Activated CD4-positive, alpha-beta T cell treated with anti-CD3 and anti-CD28 coated beads, Interleukin-2, amount 10 ng/mL, durations not matched to agents 7 days and 5 days (primary cell): Measurements from ENCODE around the gene ARG2. TPM values are rescaled to one million over a fixed set of nuclear protein-coding genes. Genes with fewer than 3 reads are reported as not detected.
"Not testable (repeated sequence)": the region's sequence is repeated elsewhere in the genome, so short reads cannot be mapped to it uniquely, and the experiment has no call there.

Experiments used
- CTCF ChIA-PET: fragments of 350-600 bp; sonication (Branson Sonifier 250); formaldehyde crosslinking; loops from one replicate; lab custom pipeline; 2021; ENCODE audit warnings: antibody characterized with exemption; lab: Charles Lee
- POLR2A ChIA-PET: fragments of 350-600 bp; sonication (Branson Sonifier 250); formaldehyde crosslinking; loops from one replicate; lab custom pipeline; 2021; ENCODE audit warnings: antibody characterized with exemption; lab: Charles Lee
- DNase-seq: peaks from one replicate; pipeline ENCODE4 v3.0.0-alpha.2; 2020
- H3K27ac Mint-ChIP-seq: one replicate; pipeline ENCODE4 v1.8.0; 2021; ENCODE audit warnings: mild to moderate bottlenecking, moderate library complexity, mixed read lengths
- H3K27me3 Mint-ChIP-seq: one replicate; pipeline ENCODE4 v1.8.0; 2021; ENCODE audit warnings: mixed read lengths
- H3K36me3 Mint-ChIP-seq: one replicate; pipeline ENCODE4 v1.8.0; 2021; ENCODE audit warnings: low read depth, mixed read lengths
- H3K4me1 Mint-ChIP-seq: one replicate; pipeline ENCODE4 v1.8.0; 2021; ENCODE audit warnings: mixed read lengths
- H3K4me3 Mint-ChIP-seq: one replicate; pipeline ENCODE4 v1.8.0; 2021; ENCODE audit warnings: mild to moderate bottlenecking, moderate library complexity, mixed read lengths
- H3K9me3 Mint-ChIP-seq: one replicate; pipeline ENCODE4 v1.8.0; 2021; ENCODE audit warnings: mixed read lengths
- total RNA-seq, 2 experiments: library from RNA; stranded (reverse); gene quantifications; one replicate each; pipeline ENCODE4 v1.2.3, GENCODE V29; 2021

The ARG2 gene
- total RNA-seq, 2 experiments from 2014 or later: 1.0 to 1.6 TPM

- no peaks in the 10 kb centered on the region for H3K9me3 Mint-ChIP-seq
- no peak overlapping the region for H3K27ac Mint-ChIP-seq
- POLR2A ChIA-PET: no interaction called here
- H3K4me1 Mint-ChIP-seq: peaks cover 33% of the 10 kb centered on the region
- H3K36me3 Mint-ChIP-seq: no peaks in the 10 kb centered on the region
- H3K4me3 Mint-ChIP-seq: no peak overlapping the region
- CTCF ChIA-PET: interaction anchor here (0.8 kb wide), 1 partner anchor 82 kb away, joined by 3 read pairs; no protein-coding TSS in a partner anchor
- DNase-seq: no peak
- peaks cover 11% of the 10 kb centered on the region for H3K27me3 Mint-ChIP-seq
Observed at GRCh38 chr14:67623114-67623513, 3.4 kb downstream of the ARG2 start.

- H3K4me3 Mint-ChIP-seq, H3K4me1 Mint-ChIP-seq, H3K36me3 Mint-ChIP-seq, H3K9me3 Mint-ChIP-seq, POLR2A ChIA-PET, H3K27ac Mint-ChIP-seq, DNase-seq, H3K27me3 Mint-ChIP-seq: not testable (repeated sequence)
- CTCF ChIA-PET: interaction anchor here (1.1 kb wide), 1 partner anchor 26 kb away, joined by 5 read pairs; no protein-coding TSS in a partner anchor
Observed at GRCh38 chr14:67626131-67626530, 6.4 kb downstream of the ARG2 start.

GRCh38 chr14:67627519-67627918 lies 7.8 kb downstream of the ARG2 start:
- Mint-ChIP-seq H3K4me3 (no peak overlapping the region), H3K9me3 (no peaks in the 10 kb centered on the region), H3K4me1 (peaks cover 9% of the 10 kb centered on the region), H3K27ac (no peak overlapping the region), H3K36me3 (no peaks in the 10 kb centered on the region), H3K27me3 (no peaks in the 10 kb centered on the region)
- POLR2A ChIA-PET: no interaction called here
- CTCF ChIA-PET: interaction anchor here (1.0 kb wide), 1 partner anchor 24 kb away, joined by 6 read pairs; no protein-coding TSS in a partner anchor
- no peak for DNase-seq

- H3K36me3 Mint-ChIP-seq: no peaks in the 10 kb centered on the region
- no peaks in the 10 kb centered on the region for H3K4me1 Mint-ChIP-seq
- no peak overlapping the region for H3K27ac Mint-ChIP-seq
- CTCF ChIA-PET: no interaction called here
- no peaks in the 10 kb centered on the region for H3K9me3 Mint-ChIP-seq
- H3K4me3 Mint-ChIP-seq: no peak overlapping the region
- H3K27me3 Mint-ChIP-seq: no peaks in the 10 kb centered on the region
- POLR2A ChIA-PET: no interaction called here
- DNase-seq: no peak
Observed at GRCh38 chr14:67630186-67630585, 10.5 kb downstream of the ARG2 start.

GRCh38 chr14:67630938-67631337 lies 11.2 kb downstream of the ARG2 start:
- H3K9me3 Mint-ChIP-seq: no peaks in the 10 kb centered on the region

GRCh38 chr14:67633451-67634147 lies 13.9 kb downstream of the ARG2 start:
- Mint-ChIP-seq H3K27ac (no peak overlapping the region), H3K27me3 (no peaks in the 10 kb centered on the region), H3K4me3 (no peak overlapping the region), H3K36me3 (no peaks in the 10 kb centered on the region), H3K4me1 (no peaks in the 10 kb centered on the region), H3K9me3 (no peaks in the 10 kb centered on the region)
- POLR2A ChIA-PET: interaction anchor here (0.6 kb wide), 1 partner anchor 19 kb away, joined by 4 read pairs; no protein-coding TSS in a partner anchor
- no peak for DNase-seq
- CTCF ChIA-PET: interaction anchor here (1.0 kb wide), 1 partner anchor 19 kb away, joined by 3 read pairs; no protein-coding TSS in a partner anchor

More at GRCh38 chr14:67630938-67631337, 11.2 kb downstream of the ARG2 start:
- H3K4me1 Mint-ChIP-seq: no peaks in the 10 kb centered on the region
- DNase-seq: no peak
- no peaks in the 10 kb centered on the region for H3K27me3 Mint-ChIP-seq
- no peaks in the 10 kb centered on the region for H3K36me3 Mint-ChIP-seq
- POLR2A ChIA-PET: no interaction called here
- CTCF ChIA-PET: interaction anchor here (0.8 kb wide), 1 partner anchor 1826 kb away, joined by 3 read pairs; no protein-coding TSS in a partner anchor
- H3K4me3 Mint-ChIP-seq: no peak overlapping the region
- no peak overlapping the region for H3K27ac Mint-ChIP-seq

GRCh38 chr14:67636361-67636919 lies 16.7 kb downstream of the ARG2 start:
- H3K9me3 Mint-ChIP-seq: no peaks in the 10 kb centered on the region
- POLR2A ChIA-PET: no interaction called here
- H3K36me3 Mint-ChIP-seq: no peaks in the 10 kb centered on the region
- no peaks in the 10 kb centered on the region for H3K4me1 Mint-ChIP-seq
- H3K27ac Mint-ChIP-seq: no peak overlapping the region
- no peak for DNase-seq
- H3K4me3 Mint-ChIP-seq: no peak overlapping the region
- no peaks in the 10 kb centered on the region for H3K27me3 Mint-ChIP-seq
- CTCF ChIA-PET: interaction anchor here (0.9 to 2.2 kb wide), 3 partner anchors 20 to 68 kb away, joined by 3 to 5 read pairs (median 3); no protein-coding TSS in a partner anchor

- Mint-ChIP-seq H3K27me3 (no peaks in the 10 kb centered on the region), H3K27ac (no peak overlapping the region), H3K9me3 (no peaks in the 10 kb centered on the region), H3K4me1 (peaks cover 11% of the 10 kb centered on the region), H3K36me3 (no peaks in the 10 kb centered on the region), H3K4me3 (no peak overlapping the region)
- no peak for DNase-seq
- ChIA-PET CTCF (interaction anchor here (0.5 kb wide), 1 partner anchor 21 kb away, joined by 3 read pairs; no protein-coding TSS in a partner anchor), POLR2A (no interaction called here)
Observed at GRCh38 chr14:67638642-67639041, 18.9 kb downstream of the ARG2 start.

GRCh38 chr14:67641480-67641879 lies 21.8 kb downstream of the ARG2 start:
- CTCF ChIA-PET: interaction anchor here (1.4 kb wide), 1 partner anchor 41 kb away, joined by 6 read pairs; the partner anchor contains the start of gene PIGH
- Mint-ChIP-seq H3K36me3 (peaks cover 3% of the 10 kb centered on the region), H3K4me3 (no peak overlapping the region), H3K27me3 (no peaks in the 10 kb centered on the region), H3K4me1 (peaks cover 17% of the 10 kb centered on the region), H3K27ac (no peak overlapping the region), H3K9me3 (no peaks in the 10 kb centered on the region)
- POLR2A ChIA-PET: no interaction called here
- DNase-seq: no peak

- Mint-ChIP-seq H3K9me3 (no peaks in the 10 kb centered on the region), H3K4me3 (no peak overlapping the region), H3K4me1 (peaks cover 17% of the 10 kb centered on the region), H3K36me3 (peaks cover 5% of the 10 kb centered on the region), H3K27me3 (no peaks in the 10 kb centered on the region), H3K27ac (no peak overlapping the region)
- ChIA-PET CTCF (interaction anchor here (0.6 to 1.4 kb wide), 2 partner anchors 8 to 42 kb away, joined by 3 to 6 read pairs; partner anchors contain the start of gene PIGH), POLR2A (no interaction called here)
- DNase-seq: no peak
Observed at GRCh38 chr14:67641902-67642749, 22.4 kb downstream of the ARG2 start.

GRCh38 chr14:67643713-67644112 lies 24.0 kb downstream of the ARG2 start:
- no peaks in the 10 kb centered on the region for H3K9me3 Mint-ChIP-seq
- H3K36me3 Mint-ChIP-seq: peaks cover 10% of the 10 kb centered on the region
- ChIA-PET CTCF (no interaction called here), POLR2A (no interaction called here)
- DNase-seq: no peak
- H3K27ac Mint-ChIP-seq: no peak overlapping the region
- H3K27me3 Mint-ChIP-seq: no peaks in the 10 kb centered on the region
- H3K4me3 Mint-ChIP-seq: no peak overlapping the region
- H3K4me1 Mint-ChIP-seq: peaks cover 17% of the 10 kb centered on the region

GRCh38 chr14:67644428-67644827 lies 24.7 kb downstream of the ARG2 start:
- Mint-ChIP-seq H3K9me3 (no peaks in the 10 kb centered on the region), H3K27ac (no peak overlapping the region), H3K4me3 (no peak overlapping the region), H3K27me3 (no peaks in the 10 kb centered on the region), H3K4me1 (peaks cover 17% of the 10 kb centered on the region), H3K36me3 (peaks cover 10% of the 10 kb centered on the region)
- CTCF ChIA-PET: no interaction called here
- no peak for DNase-seq
- POLR2A ChIA-PET: no interaction called here
